CD14-positive monocyte (primary cell): ENCODE measurements around the gene CNTN1. TPM values are rescaled to one million over a fixed set of nuclear protein-coding genes. Genes with fewer than 3 reads are reported as not detected.

Experiments used
- DNase-seq, 3 donors: peaks; one replicate each; pipeline ENCODE4 v3.0.0-alpha.2; 2011 to 2022
- H2AFZ ChIP-seq: 2 replicates; pipeline ENCODE4 v1.6.0; 2012; ENCODE audit warnings: mild to moderate bottlenecking, low read depth, low read length, inconsistent platforms; ENCODE audit not compliant: insufficient read depth, poor library complexity, severe bottlenecking
- H3K27ac ChIP-seq, 2 donors: 1 replicate in 1 of 2; 2 replicates in 1 of 2; pipeline ENCODE4 v1.5.1; 2012 to 2013; ENCODE audit warnings: low read length in 2 of 2, control low read depth in 1 of 2, inconsistent platforms in 1 of 2, low read depth in 1 of 2, mild to moderate bottlenecking in 1 of 2
- H3K27me3 ChIP-seq, 2 donors: one replicate each; pipeline versions ENCODE4 v1.6.0 to v1.6.1; 2011 to 2013; ENCODE audit warnings: low read length in 2 of 2; ENCODE audit not compliant: control insufficient read depth in 2 of 2, insufficient read depth in 2 of 2
- H3K36me3 ChIP-seq, 2 donors: replicated peaks in 1 of 2; 1 replicate in 1 of 2; 2 replicates in 1 of 2; pipeline versions ENCODE4 v1.5.1 to v1.6.1; 2012 to 2013; ENCODE audit warnings: low read length in 2 of 2, control low read depth in 1 of 2, inconsistent platforms in 1 of 2, mild to moderate bottlenecking in 1 of 2; ENCODE audit not compliant: insufficient read depth in 2 of 2, control insufficient read depth in 1 of 2
- H3K4me1 ChIP-seq, 2 donors: 1 replicate in 1 of 2; 2 replicates in 1 of 2; pipeline versions ENCODE4 v1.5.1 to v1.6.1; 2012 to 2013; ENCODE audit warnings: low read length in 2 of 2, control low read depth in 1 of 2, inconsistent platforms in 1 of 2, mild to moderate bottlenecking in 1 of 2, moderate library complexity in 1 of 2; ENCODE audit not compliant: insufficient read depth in 2 of 2, control insufficient read depth in 1 of 2
- H3K4me2 ChIP-seq: replicated peaks from 2 replicates; pipeline ENCODE3; 2012; ENCODE audit warnings: low read length, moderate library complexity, mild to moderate bottlenecking; ENCODE audit not compliant: poor library complexity, severe bottlenecking; ENCODE audit errors: extremely low read depth
- H3K4me3 ChIP-seq, 3 experiments: fragments of 200-600 bp in 1 of 3; sonication (generic) in 1 of 3; replicated peaks in 1 of 3; 1 replicate in 2 of 3; 2 replicates in 1 of 3; pipeline ENCODE4 v1.5.1; 2011 to 2013; ENCODE audit warnings: low read length in 3 of 3, mild to moderate bottlenecking in 3 of 3, control low read depth in 2 of 3, low read depth in 2 of 3, inconsistent platforms in 1 of 3, moderate library complexity in 1 of 3
- H3K79me2 ChIP-seq: 2 replicates; pipeline ENCODE4 v1.6.0; 2012; ENCODE audit warnings: mild to moderate bottlenecking, control low read depth, inconsistent platforms, low read length, moderate library complexity; ENCODE audit not compliant: insufficient read depth
- H3K9ac ChIP-seq: 2 replicates; pipeline ENCODE4 v1.6.0; 2017; ENCODE audit warnings: low read length, mild to moderate bottlenecking; ENCODE audit not compliant: insufficient read depth, poor library complexity, severe bottlenecking
- H3K9me3 ChIP-seq, 2 donors: replicated peaks in 1 of 2; 1 replicate in 1 of 2; 2 replicates in 1 of 2; pipeline versions ENCODE4 v1.5.1 to v1.6.1; 2012 to 2013; ENCODE audit warnings: low read length in 2 of 2, control low read depth in 1 of 2; ENCODE audit not compliant: control insufficient read depth in 1 of 2, insufficient read depth in 1 of 2
- H4K20me1 ChIP-seq: 2 replicates; pipeline ENCODE4 v1.6.0; 2012; ENCODE audit warnings: mild to moderate bottlenecking, low read length, control low read depth, moderate library complexity; ENCODE audit not compliant: insufficient read depth
- H3K27ac Mint-ChIP-seq, 7 donors: one replicate each; pipeline ENCODE4 v1.8.0; 2020; ENCODE audit warnings: mild to moderate bottlenecking in 7 of 7, mixed read lengths in 7 of 7, moderate library complexity in 6 of 7, inconsistent platforms in 2 of 7
- H3K27me3 Mint-ChIP-seq, 3 donors: one replicate each; pipeline ENCODE4 v1.8.0; 2021 to 2022; ENCODE audit warnings: low read depth in 3 of 3, mild to moderate bottlenecking in 3 of 3, mixed read lengths in 3 of 3, moderate library complexity in 3 of 3, inconsistent platforms in 1 of 3
- H3K36me3 Mint-ChIP-seq, 2 donors: one replicate each; pipeline ENCODE4 v1.8.0; 2020; ENCODE audit warnings: mixed read lengths in 2 of 2, inconsistent platforms in 1 of 2, mild to moderate bottlenecking in 1 of 2
- H3K4me1 Mint-ChIP-seq: one replicate; pipeline ENCODE4 v1.8.0; 2020; ENCODE audit warnings: mild to moderate bottlenecking, mixed read lengths
- H3K4me3 Mint-ChIP-seq, 2 donors: one replicate each; pipeline ENCODE4 v1.8.0; 2020; ENCODE audit warnings: mild to moderate bottlenecking in 2 of 2, mixed read lengths in 2 of 2, moderate library complexity in 1 of 2
- H3K9me3 Mint-ChIP-seq, 7 donors: one replicate each; pipeline ENCODE4 v1.8.0; 2020 to 2022; ENCODE audit warnings: mixed read lengths in 7 of 7, mild to moderate bottlenecking in 6 of 7, moderate library complexity in 6 of 7, inconsistent platforms in 2 of 7
- WGBS: methylation state at CpG from one replicate; pipeline ENCODE4 v1.1.5; 2013; ENCODE audit warnings: missing lambda C conversion rate; ENCODE audit not compliant: insufficient coverage; 5-methylcytosine and 5-hydroxymethylcytosine counted together
- intact Hi-C, 2 donors: fragments of 100-400 bp; cut with micrococcal nuclease; formaldehyde crosslinking; loops; one replicate each; pipeline versions ENCODE4 v1.15.0 to v1.15.1; 2023
- polyA plus RNA-seq, 3 donors: library from polyadenylated mRNA; depleted of rRNA in 1 of 3; unstranded in 2 of 3; stranded (reverse) in 1 of 3; fragments of 300-500 nt in 2 of 3; fragments of >200 nt in 1 of 3; fragmentation: Illumina TruSeq in 2 of 3; gene quantifications; 1 replicate in 2 of 3; 2 replicates in 1 of 3; pipeline ENCODE4 v1.2.3, GENCODE V29; 2012 to 2021
- TF ChIP-seq, protein P1 (sequence below): fragments of 200-600 bp; IDR thresholded peaks from one replicate; pipeline ENCODE4 v1.8.0; 2022; ENCODE audit warnings: antibody characterized with exemption, mild to moderate bottlenecking

Gene CNTN1
- polyA plus RNA-seq, 3 donors: not detected

DNA sequence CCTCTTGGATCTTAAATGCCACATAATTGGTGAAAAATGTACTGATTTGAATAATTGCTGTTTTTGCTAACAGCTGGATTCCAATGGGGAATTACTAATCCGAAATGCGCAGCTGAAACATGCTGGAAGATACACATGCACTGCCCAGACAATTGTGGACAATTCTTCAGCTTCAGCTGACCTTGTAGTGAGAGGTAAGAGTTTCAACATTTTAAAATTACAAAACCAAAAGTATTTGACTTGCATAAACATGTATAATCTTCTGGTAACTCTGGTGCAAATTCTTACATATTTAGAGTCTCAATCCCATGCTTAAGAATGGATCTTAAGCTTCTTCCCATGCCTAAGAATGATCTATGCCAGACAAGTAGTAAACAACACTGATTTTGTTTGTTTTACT is 266.8 kb downstream of the CNTN1 start:
- H3K4me3 ChIP-seq: no peak overlapping the region
- no peak overlapping the region for H2AFZ ChIP-seq
- H4K20me1 ChIP-seq: no peaks in the 10 kb centered on the region
- H3K4me1 Mint-ChIP-seq: no peaks in the 10 kb centered on the region
- H3K9me3 Mint-ChIP-seq: peaks cover 0 to 4% (median 0%) of the 10 kb centered on the region in 7 donors
- no peak overlapping the region for H3K27ac ChIP-seq
- DNase-seq: no peak
- no peaks in the 10 kb centered on the region for H3K9me3 ChIP-seq
- H3K27me3 Mint-ChIP-seq: peaks cover 0 to 1% (median 0%) of the 10 kb centered on the region in 3 donors
- TF ChIP-seq, protein P1, sequence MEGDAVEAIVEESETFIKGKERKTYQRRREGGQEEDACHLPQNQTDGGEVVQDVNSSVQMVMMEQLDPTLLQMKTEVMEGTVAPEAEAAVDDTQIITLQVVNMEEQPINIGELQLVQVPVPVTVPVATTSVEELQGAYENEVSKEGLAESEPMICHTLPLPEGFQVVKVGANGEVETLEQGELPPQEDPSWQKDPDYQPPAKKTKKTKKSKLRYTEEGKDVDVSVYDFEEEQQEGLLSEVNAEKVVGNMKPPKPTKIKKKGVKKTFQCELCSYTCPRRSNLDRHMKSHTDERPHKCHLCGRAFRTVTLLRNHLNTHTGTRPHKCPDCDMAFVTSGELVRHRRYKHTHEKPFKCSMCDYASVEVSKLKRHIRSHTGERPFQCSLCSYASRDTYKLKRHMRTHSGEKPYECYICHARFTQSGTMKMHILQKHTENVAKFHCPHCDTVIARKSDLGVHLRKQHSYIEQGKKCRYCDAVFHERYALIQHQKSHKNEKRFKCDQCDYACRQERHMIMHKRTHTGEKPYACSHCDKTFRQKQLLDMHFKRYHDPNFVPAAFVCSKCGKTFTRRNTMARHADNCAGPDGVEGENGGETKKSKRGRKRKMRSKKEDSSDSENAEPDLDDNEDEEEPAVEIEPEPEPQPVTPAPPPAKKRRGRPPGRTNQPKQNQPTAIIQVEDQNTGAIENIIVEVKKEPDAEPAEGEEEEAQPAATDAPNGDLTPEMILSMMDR: no peak
- no peak overlapping the region for H3K4me2 ChIP-seq
- no peak overlapping the region for H3K9ac ChIP-seq
- no peaks in the 10 kb centered on the region for H3K79me2 ChIP-seq
- H3K27ac Mint-ChIP-seq: no peak overlapping the region
- no peaks in the 10 kb centered on the region for H3K27me3 ChIP-seq
- H3K36me3 Mint-ChIP-seq: no peaks in the 10 kb centered on the region
- no peaks in the 10 kb centered on the region for H3K4me1 ChIP-seq
- intact Hi-C loops: no loop called here
- no peaks in the 10 kb centered on the region for H3K36me3 ChIP-seq
- H3K4me3 Mint-ChIP-seq: no peak overlapping the region
- 100% methylated on average over 1 of the region's 2 CpGs for WGBS

DNA sequence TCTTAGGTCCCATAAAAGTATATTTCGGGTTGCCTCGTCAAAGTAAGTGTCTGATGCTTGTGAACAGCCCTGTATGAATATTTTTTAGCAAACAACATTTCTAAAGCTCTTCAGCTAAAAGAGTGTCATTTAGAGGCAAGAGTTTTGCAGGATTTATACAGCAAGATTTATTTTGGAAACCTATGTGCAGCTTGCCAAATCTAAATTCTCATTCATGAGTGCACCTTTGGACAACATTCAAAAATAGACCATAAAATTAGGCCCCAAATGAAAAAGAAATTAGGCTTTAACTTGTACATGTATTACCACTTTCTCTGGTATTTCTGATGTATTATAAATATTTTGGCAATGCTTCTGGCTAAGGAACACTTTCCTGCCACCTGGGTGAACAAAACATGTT is 271.5 kb downstream of the CNTN1 start:
- no peaks in the 10 kb centered on the region for H3K36me3 ChIP-seq
- H3K9ac ChIP-seq: no peak overlapping the region
- H3K79me2 ChIP-seq: no peaks in the 10 kb centered on the region
- Mint-ChIP-seq H3K27ac (no peak overlapping the region), H3K36me3 (no peaks in the 10 kb centered on the region), H3K9me3 (no peaks in the 10 kb centered on the region), H3K4me3 (no peak overlapping the region), H3K4me1 (no peaks in the 10 kb centered on the region), H3K27me3 (peaks cover 0 to 2% (median 0%) of the 10 kb centered on the region in 3 donors)
- H4K20me1 ChIP-seq: no peaks in the 10 kb centered on the region
- TF ChIP-seq, protein P1: no peak
- DNase-seq: no peak
- WGBS: no CpG with 5 or more reads among the region's 2 CpGs
- no peak overlapping the region for H3K27ac ChIP-seq
- no peaks in the 10 kb centered on the region for H3K9me3 ChIP-seq
- intact Hi-C loops: no loop called here
- no peak overlapping the region for H3K4me3 ChIP-seq
- H3K4me2 ChIP-seq: no peak overlapping the region
- H2AFZ ChIP-seq: no peak overlapping the region
- H3K27me3 ChIP-seq: no peaks in the 10 kb centered on the region
- no peaks in the 10 kb centered on the region for H3K4me1 ChIP-seq
